H9 (cell line): Measurements from ENCODE around the gene N4BP2L1. TPM values are rescaled to one million over a fixed set of nuclear protein-coding genes. Genes with fewer than 3 reads are reported as not detected.

Experiments used
- DNase-seq: peaks from one replicate; pipeline ENCODE4 v3.0.0-alpha.2; 2017
- H2AFZ ChIP-seq: one replicate; pipeline ENCODE4 v1.6.1; 2013; ENCODE audit warnings: mild to moderate bottlenecking, low read length, control low read depth, moderate library complexity
- H2AK5ac ChIP-seq: 2 replicates; pipeline ENCODE4 v1.6.1; 2013; ENCODE audit warnings: low read length, control low read depth, mixed read lengths; ENCODE audit not compliant: insufficient read length
- H2BK120ac ChIP-seq: one replicate; pipeline ENCODE4 v1.6.1; 2013; ENCODE audit warnings: low read depth, mild to moderate bottlenecking, low read length, control low read depth, inconsistent platforms; ENCODE audit not compliant: poor library complexity, severe bottlenecking
- H2BK12ac ChIP-seq: 2 replicates; pipeline ENCODE4 v1.6.1; 2013; ENCODE audit warnings: low read length, control low read depth, mixed read lengths, low read depth; ENCODE audit not compliant: insufficient read length
- H2BK15ac ChIP-seq: 2 replicates; pipeline ENCODE4 v1.6.1; 2013; ENCODE audit warnings: low read depth, low read length, control low read depth
- H2BK20ac ChIP-seq: one replicate; pipeline ENCODE4 v1.6.1; 2013; ENCODE audit warnings: low read depth, mild to moderate bottlenecking, low read length, control low read depth, inconsistent platforms; ENCODE audit not compliant: poor library complexity, severe bottlenecking
- H2BK5ac ChIP-seq: 2 replicates; pipeline ENCODE4 v1.6.1; 2013; ENCODE audit warnings: low read length, control low read depth, mixed read lengths; ENCODE audit not compliant: insufficient read length
- H3K14ac ChIP-seq: 2 replicates; pipeline ENCODE4 v1.6.1; 2013; ENCODE audit warnings: low read length, control low read depth; ENCODE audit not compliant: insufficient read depth
- H3K18ac ChIP-seq: 2 replicates; pipeline ENCODE4 v1.6.1; 2013; ENCODE audit warnings: low read depth, mild to moderate bottlenecking, mixed read lengths, low read length, control low read depth; ENCODE audit not compliant: insufficient read length
- H3K23ac ChIP-seq: 2 replicates; pipeline ENCODE4 v1.6.1; 2013; ENCODE audit warnings: low read length, control low read depth, mixed read lengths, low read depth; ENCODE audit not compliant: insufficient read length
- H3K23me2 ChIP-seq: 2 replicates; pipeline ENCODE4 v1.6.1; 2013; ENCODE audit warnings: low read depth, mild to moderate bottlenecking, mixed read lengths, low read length, control low read depth; ENCODE audit not compliant: insufficient read length, poor library complexity, severe bottlenecking
- H3K27ac ChIP-seq: 2 replicates; pipeline ENCODE4 v1.5.1; 2013; ENCODE audit warnings: low read length, control low read depth, mixed read lengths, low read depth; ENCODE audit not compliant: insufficient read length
- H3K27me3 ChIP-seq: 2 replicates; pipeline ENCODE4 v1.6.1; 2013; ENCODE audit warnings: low read length, control low read depth, inconsistent platforms; ENCODE audit not compliant: insufficient read depth
- H3K4ac ChIP-seq: 2 replicates; pipeline ENCODE4 v1.6.1; 2013; ENCODE audit warnings: low read depth, mild to moderate bottlenecking, control low read depth, inconsistent platforms, low read length, moderate library complexity
- H3K4me1 ChIP-seq: 2 replicates; pipeline ENCODE4 v1.6.1; 2013; ENCODE audit warnings: low read length, control low read depth, inconsistent platforms; ENCODE audit not compliant: insufficient read depth
- H3K4me2 ChIP-seq: 2 replicates; pipeline ENCODE4 v1.6.1; 2013; ENCODE audit warnings: low read length, control low read depth, mixed read lengths; ENCODE audit not compliant: insufficient read length, insufficient read depth
- H3K56ac ChIP-seq: 2 replicates; pipeline ENCODE4 v1.6.1; 2013; ENCODE audit warnings: low read depth, mild to moderate bottlenecking, mixed read lengths, low read length, control low read depth; ENCODE audit not compliant: insufficient read length
- H3K79me1 ChIP-seq: 2 replicates; pipeline ENCODE4 v1.6.1; 2013; ENCODE audit warnings: low read depth, mild to moderate bottlenecking, moderate library complexity, low read length, control low read depth, inconsistent platforms; ENCODE audit not compliant: insufficient read depth, poor library complexity, severe bottlenecking
- H3K79me2 ChIP-seq: 2 replicates; pipeline ENCODE4 v1.6.1; 2013; ENCODE audit warnings: low read length, control low read depth, inconsistent platforms; ENCODE audit not compliant: insufficient read depth
- H3K9ac ChIP-seq: 2 replicates; pipeline ENCODE4 v1.6.1; 2013; ENCODE audit warnings: low read length, control low read depth, mixed read lengths; ENCODE audit not compliant: insufficient read length; ENCODE audit errors: extremely low read depth
- H3K9me3 ChIP-seq: one replicate; pipeline ENCODE4 v1.6.1; 2013; ENCODE audit warnings: low read depth, low read length, inconsistent platforms; ENCODE audit not compliant: control insufficient read depth
- H3T11ph ChIP-seq: one replicate; pipeline ENCODE4 v1.6.1; 2013; ENCODE audit warnings: mild to moderate bottlenecking, low read length, control low read depth, inconsistent platforms
- H4K20me1 ChIP-seq: one replicate; pipeline ENCODE4 v1.6.1; 2013; ENCODE audit not compliant: control insufficient read depth, insufficient read length, insufficient read depth
- H4K5ac ChIP-seq: 2 replicates; pipeline ENCODE4 v1.6.1; 2013; ENCODE audit warnings: low read depth, mild to moderate bottlenecking, mixed read lengths, low read length, control low read depth; ENCODE audit not compliant: insufficient read length
- H4K8ac ChIP-seq: replicated peaks from 2 replicates; pipeline ENCODE4 v1.6.1; 2013; ENCODE audit warnings: low read length, control low read depth, mixed read lengths, low read depth; ENCODE audit not compliant: insufficient read length
- H4K91ac ChIP-seq: 2 replicates; pipeline ENCODE4 v1.6.1; 2013; ENCODE audit warnings: low read depth, mild to moderate bottlenecking, moderate library complexity, mixed read lengths, low read length, control low read depth; ENCODE audit not compliant: insufficient read length
- H3K27ac Mint-ChIP-seq, 3 experiments: 2 replicates in 2 of 3; 3 replicates in 1 of 3; pipeline ENCODE4 v1.8.0; 2020 to 2021; ENCODE audit warnings: mixed read lengths in 3 of 3, mild to moderate bottlenecking in 1 of 3, moderate library complexity in 1 of 3
- H3K27me3 Mint-ChIP-seq: 2 replicates; pipeline ENCODE4 v1.8.0; 2021; ENCODE audit warnings: low read depth, mild to moderate bottlenecking, moderate library complexity, mixed read lengths
- H3K36me3 Mint-ChIP-seq, 3 experiments: 2 replicates in 2 of 3; 3 replicates in 1 of 3; pipeline ENCODE4 v1.8.0; 2020 to 2021; ENCODE audit warnings: low read depth in 3 of 3, mixed read lengths in 3 of 3; ENCODE audit not compliant: insufficient read depth in 1 of 3
- H3K4me1 Mint-ChIP-seq, 2 experiments: 2 replicates each; pipeline ENCODE4 v1.8.0; 2020; ENCODE audit warnings: mixed read lengths in 2 of 2
- H3K4me3 Mint-ChIP-seq, 2 experiments: 2 replicates in 1 of 2; 3 replicates in 1 of 2; pipeline ENCODE4 v1.8.0; 2020 to 2021; ENCODE audit warnings: mild to moderate bottlenecking in 2 of 2, mixed read lengths in 2 of 2, moderate library complexity in 1 of 2
- H3K9me3 Mint-ChIP-seq, 2 experiments: 2 replicates in 1 of 2; 3 replicates in 1 of 2; pipeline ENCODE4 v1.8.0; 2020; ENCODE audit warnings: mild to moderate bottlenecking in 2 of 2, mixed read lengths in 2 of 2, moderate library complexity in 1 of 2
- CTCF ChIP-seq: fragments of 200-600 bp; sonication (generic); conservative IDR thresholded peaks from 3 replicates; pipeline ENCODE4 v1.8.0; 2021; ENCODE audit warnings: antibody characterized with exemption, mild to moderate bottlenecking
- WGBS: extraction: QIAGEN DNeasy Blood & Tissue Kit; methylation state at CpG from one replicate; pipeline ENCODE4 v1.1.7; 2013; ENCODE audit warnings: missing lambda C conversion rate, low lambda C conversion rate, mixed read lengths; ENCODE audit not compliant: insufficient read length; ENCODE audit errors: extremely low coverage; 5-methylcytosine and 5-hydroxymethylcytosine counted together
- total RNA-seq: library from RNA; stranded (reverse); gene quantifications from 2 replicates; pipeline ENCODE4 v1.2.1, GENCODE V29; 2021

N4BP2L1 gene
- total RNA-seq, 1 experiment from 2014 or later: 1.5 TPM

GRCh38 chr13:32448972-32449371 lies 21.0 kb upstream of the N4BP2L1 start:
- Mint-ChIP-seq H3K27ac (no peak overlapping the region), H3K27me3 (no peaks in the 10 kb centered on the region), H3K4me3 (no peak overlapping the region), H3K36me3 (peaks cover 0 to 7% (median 1%) of the 10 kb centered on the region in 3 experiments; a peak in 2 of 7 replicates), H3K9me3 (no peaks in the 10 kb centered on the region; a peak in 1 of 5 replicates), H3K4me1 (no peaks in the 10 kb centered on the region)
- Histone ChIP-seq H3T11ph (no peak overlapping the region), H3K27ac (no peak overlapping the region), H3K14ac (no peak overlapping the region), H2AFZ (no peak overlapping the region), H3K4me2 (no peak overlapping the region), H2BK5ac (no peak overlapping the region), H3K9ac (no peak overlapping the region), H2BK120ac (no peak overlapping the region), H3K18ac (no peak overlapping the region), H3K4ac (no peak overlapping the region), H4K91ac (no peak overlapping the region), H2AK5ac (no peak overlapping the region), H3K4me1 (no peaks in the 10 kb centered on the region), H3K79me1 (no peaks in the 10 kb centered on the region), H3K23ac (no peak overlapping the region), H3K79me2 (no peaks in the 10 kb centered on the region), H4K20me1 (no peaks in the 10 kb centered on the region), H4K5ac (no peak overlapping the region), H4K8ac (no peak overlapping the region), H3K9me3 (no peaks in the 10 kb centered on the region), H3K27me3 (no peaks in the 10 kb centered on the region), H2BK12ac (no peak overlapping the region), H3K56ac (no peak overlapping the region), H2BK15ac (no peak overlapping the region), H3K23me2 (no peaks in the 10 kb centered on the region), H2BK20ac (no peak overlapping the region)
- DNase-seq: no peak
- TF ChIP-seq CTCF: no peak
- no CpG with 5 or more reads among the region's 1 CpG for WGBS
